Skin epidermis (tissue), 12 donors: ENCODE results near the gene MCEMP1.

Source experiments
- H3K27ac ChIP-seq, 21 experiments: fragments of 200-600 bp; sonication (generic) in 11 of 21; one replicate each; pipeline ENCODE4 v1.5.0; 2020; ENCODE audit warnings: mild to moderate bottlenecking in 3 of 21, inconsistent platforms in 2 of 21, moderate library complexity in 2 of 21
- H3K4me3 ChIP-seq, 7 experiments: fragments of 200-600 bp; sonication (generic) in 2 of 7; one replicate each; pipeline ENCODE4 v1.5.0; 2020; ENCODE audit warnings: inconsistent platforms in 2 of 7, mild to moderate bottlenecking in 2 of 7, moderate library complexity in 1 of 7

Gene MCEMP1

DNA sequence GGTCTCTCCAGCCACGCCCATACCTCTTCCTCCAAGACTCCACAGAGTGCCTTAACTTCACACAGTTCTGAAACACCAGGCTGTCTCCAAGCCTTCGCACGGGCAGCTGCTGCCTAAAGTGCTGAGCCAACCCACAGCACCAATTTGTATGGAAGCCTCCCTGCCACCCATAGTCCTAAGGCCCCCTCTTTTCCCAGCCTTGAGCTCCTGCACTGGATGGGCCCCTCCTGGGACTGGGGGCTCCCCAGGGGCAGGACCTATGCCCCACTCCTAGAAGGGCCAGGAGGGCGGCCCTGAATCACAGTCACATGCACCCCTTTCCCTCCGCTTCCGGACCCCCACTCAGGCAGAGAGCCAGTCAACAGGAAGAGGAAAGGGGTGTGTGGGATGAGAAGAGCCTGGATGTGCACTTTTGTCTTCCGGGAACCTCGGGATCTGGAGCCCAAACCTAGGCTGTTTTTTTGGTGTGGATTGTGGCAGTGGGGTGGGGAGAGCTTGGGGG, 30.1 kb downstream of the MCEMP1 start:
- Histone ChIP-seq H3K4me3 (no peak overlapping the region), H3K27ac (peak overlapping the region in 13 of 21 experiments; percentile 12 to 86 (median 36))

DNA sequence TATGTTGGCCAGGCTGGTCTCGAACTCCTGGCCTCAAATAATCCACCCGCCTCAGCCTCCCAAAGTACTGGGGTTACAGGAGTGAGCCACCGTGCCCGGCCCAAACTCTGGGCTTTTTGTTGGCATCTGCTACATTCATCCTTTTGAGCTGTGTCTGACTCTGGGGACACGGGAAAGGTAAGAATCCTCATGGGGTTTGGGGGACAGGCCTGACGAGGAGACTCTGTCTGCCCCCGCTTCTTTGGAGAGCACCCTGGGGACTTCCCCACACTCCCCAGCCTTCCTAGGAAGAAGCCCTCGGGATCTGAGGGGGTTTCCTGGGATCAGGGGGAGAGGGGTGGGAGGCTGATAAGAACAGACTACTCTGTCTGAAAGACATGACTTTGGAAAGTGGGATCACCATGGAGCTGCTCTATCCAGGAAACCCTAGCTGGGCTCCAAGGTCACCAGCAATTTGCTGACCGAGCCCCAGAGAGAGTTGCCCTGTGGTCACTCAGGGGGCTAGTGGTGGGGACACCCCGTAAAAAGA, 33.1 kb downstream of the MCEMP1 start:
- H3K27ac ChIP-seq = no peak overlapping the region
- no peak overlapping the region for H3K4me3 ChIP-seq

DNA sequence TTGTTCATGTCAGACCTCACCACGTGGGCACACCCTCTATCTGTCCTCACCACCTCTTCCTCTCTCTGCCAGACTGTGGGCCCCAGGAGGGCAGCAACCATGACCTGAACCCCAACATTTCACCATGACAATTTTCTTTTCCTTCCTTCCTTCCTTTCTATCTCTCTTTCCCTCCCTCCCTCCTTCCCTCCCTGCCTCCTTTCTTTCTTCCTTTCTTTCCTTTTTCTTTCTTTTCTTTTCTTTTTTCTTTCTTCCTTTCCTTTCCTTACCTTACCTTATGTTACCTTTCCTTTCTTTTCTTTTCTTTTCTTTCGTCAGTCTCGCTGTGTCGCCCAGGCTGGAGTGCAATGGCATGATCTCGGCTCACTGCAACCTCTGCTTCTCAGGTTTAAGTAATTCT, 33.7 kb downstream of the MCEMP1 start:
- Histone ChIP-seq H3K4me3 (no peak overlapping the region), H3K27ac (no peak overlapping the region)

DNA sequence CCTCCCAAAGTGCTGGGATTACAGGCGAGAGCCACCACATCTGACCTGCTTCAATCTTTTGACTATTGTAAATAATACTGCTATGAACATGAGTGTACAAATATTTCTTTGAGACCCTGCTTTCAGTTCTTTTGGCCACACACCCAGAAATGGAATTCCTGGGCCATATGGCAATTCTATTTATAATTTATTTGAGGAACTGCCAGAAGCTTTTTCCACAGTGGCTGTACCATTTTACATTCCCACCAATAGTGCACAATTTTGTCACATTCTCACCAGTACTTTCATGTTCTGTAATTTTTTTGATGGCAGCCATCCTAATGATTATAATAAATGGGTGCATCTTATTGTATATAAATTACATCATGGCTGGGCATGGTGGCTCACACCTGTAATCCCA, 38.8 kb downstream of the MCEMP1 start:
- H3K4me3 ChIP-seq = no peak overlapping the region
- no peak overlapping the region for H3K27ac ChIP-seq

DNA sequence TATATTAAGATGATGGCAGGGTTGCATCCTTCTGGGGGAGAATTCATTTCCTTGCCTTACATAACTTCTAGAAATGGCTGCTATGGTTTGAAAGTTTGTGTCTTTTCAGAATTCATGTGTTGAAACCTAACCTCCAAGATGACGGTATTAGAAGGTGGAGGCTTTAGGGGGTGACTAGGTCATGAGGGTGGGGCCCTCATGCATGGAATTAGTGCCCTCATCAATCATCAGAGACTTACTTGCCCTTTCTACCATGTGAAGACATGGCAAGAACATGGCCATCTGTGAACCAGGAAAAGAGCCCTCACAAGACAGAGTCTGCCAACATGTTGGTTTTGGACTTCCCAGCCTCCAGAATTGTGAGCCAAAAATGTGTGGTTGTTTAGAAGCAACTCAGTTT, 39.9 kb downstream of the MCEMP1 start:
- no peak overlapping the region for H3K27ac ChIP-seq
- no peak overlapping the region for H3K4me3 ChIP-seq

DNA sequence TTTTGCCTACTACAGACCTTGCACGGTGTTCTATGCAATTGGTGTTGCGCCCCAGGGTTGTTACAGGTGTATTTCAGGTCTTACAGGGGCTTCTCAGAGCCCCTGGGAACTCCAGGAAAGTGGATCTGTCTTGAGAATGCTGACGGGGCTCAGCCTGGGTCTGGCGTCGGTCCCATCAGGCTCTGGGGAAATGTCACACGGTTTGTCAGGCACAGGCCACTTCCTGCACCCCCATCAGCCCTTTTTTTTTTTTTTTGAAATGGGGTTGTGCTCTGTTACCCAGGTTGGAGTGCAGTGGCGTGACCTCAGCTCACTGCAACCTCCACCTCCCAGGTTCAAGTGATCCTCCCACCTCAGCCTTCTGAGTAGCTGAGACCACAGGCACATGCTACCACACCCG, 41.8 kb downstream of the MCEMP1 start:
- Histone ChIP-seq H3K27ac (no peak overlapping the region), H3K4me3 (no peak overlapping the region)

DNA sequence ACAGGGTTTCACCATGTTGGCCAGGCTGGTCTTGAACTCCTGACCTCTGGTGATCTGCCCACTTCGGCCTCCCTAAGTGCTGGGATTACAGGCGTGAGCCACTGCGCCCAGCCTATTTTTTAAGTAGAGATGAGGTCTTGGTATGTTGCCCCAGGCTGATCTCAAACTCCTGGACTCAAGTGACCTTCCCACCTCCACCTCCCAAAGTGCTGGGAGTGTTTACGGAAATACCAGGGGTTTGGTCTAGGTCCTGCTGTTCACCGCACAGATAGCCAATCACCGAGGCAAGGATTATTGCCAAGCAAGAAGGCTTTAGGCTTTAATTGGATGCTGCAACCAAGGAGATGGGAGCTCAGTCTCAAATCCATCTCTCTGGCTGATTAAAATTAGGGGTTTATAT, 43.5 kb downstream of the MCEMP1 start:
- Histone ChIP-seq H3K4me3 (no peak overlapping the region), H3K27ac (no peak overlapping the region)

DNA sequence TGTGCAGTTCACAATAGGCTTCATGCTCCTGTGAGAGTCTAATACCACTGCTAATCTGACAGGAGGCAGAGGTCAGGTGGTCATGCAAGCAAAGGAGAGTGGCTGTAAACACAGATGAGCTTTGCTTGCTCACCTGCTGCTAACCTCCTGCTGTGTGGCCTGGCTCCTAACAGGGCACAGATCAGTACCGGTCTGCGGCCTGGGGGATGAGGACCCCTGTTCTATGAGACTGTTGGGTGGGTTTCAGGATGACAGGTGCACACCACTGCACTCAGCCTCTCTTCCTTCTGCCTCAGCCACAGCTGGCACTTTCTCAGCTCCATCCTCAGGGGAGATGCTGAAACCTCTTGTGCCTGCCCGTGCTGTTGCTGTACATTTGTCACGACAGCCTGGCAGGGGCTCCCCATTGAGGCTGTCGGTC, 45.4 kb downstream of the MCEMP1 start:
- H3K27ac ChIP-seq = no peak overlapping the region
- no peak overlapping the region for H3K4me3 ChIP-seq

DNA sequence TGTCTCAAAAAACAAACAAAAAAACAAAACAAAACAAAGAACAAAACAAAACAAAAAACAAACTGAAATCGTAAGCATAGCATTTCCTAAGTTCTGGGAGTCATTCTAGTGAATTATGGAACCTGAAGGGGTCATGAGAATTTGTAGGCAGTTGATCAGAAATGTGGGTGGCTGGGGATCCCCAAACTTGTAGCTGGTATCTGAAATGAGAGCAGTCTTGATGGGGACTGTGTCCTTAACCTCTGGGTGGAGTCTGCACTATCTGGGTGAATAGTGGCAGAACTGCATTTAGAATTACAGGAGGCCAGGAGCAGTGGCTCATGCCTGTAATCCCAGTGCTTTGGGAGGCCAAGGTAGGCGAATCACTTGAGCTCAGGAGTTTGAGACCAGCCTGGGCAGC, 48.9 kb downstream of the MCEMP1 start:
- Histone ChIP-seq H3K27ac (no peak overlapping the region), H3K4me3 (no peak overlapping the region)

DNA sequence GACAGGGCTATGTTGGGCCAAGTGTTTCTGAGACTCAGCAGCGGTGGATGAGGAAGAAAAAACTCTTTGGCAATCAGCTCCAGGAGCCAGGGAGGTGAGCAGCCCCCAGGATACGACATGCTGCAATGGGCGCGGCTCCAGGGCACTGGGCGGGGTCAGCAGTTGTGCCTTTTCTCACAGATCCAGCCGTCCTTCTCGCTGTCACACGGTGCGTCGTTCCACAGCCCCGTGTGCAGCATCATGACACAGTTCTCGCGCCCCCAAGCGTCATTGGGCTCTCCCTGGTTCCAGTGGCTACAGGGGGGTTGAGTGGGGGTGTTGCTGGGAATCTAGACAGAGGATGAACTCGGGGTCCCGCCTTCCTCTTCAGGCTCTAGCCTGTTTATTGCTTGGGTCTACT, 52.3 kb downstream of the MCEMP1 start:
- Histone ChIP-seq H3K4me3 (no peak overlapping the region), H3K27ac (no peak overlapping the region)
